Measurements from ENCODE around the gene ARHGEF19. TPM values are rescaled to one million over a fixed set of nuclear protein-coding genes. Genes with fewer than 3 reads are reported as not detected.
A peak's percentile ranks its signal among the peaks of the same experiment; 100 is the strongest.

The ARHGEF19 gene
- total RNA-seq, 1 experiment from 2014 or later, result 21.1 TPM

- Histone ChIP-seq H4K8ac (replicated peaks; ENCODE audit: insufficient read length, low read depth, low read length) (no peak overlapping the region), H3K56ac (ENCODE audit: insufficient read length, low read depth, low read length) (no peak overlapping the region), H3K79me2 (ENCODE audit: insufficient read depth, low read length) (peaks cover 37% of the 10 kb centered on the region; the same call in 1 of the 2 replicates), H2BK20ac (ENCODE audit: low read depth, low read length, poor library complexity, severe bottlenecking) (no peak overlapping the region), H3K23ac (ENCODE audit: insufficient read length, low read depth, low read length) (no peak overlapping the region), H3K27me3 (ENCODE audit: insufficient read depth, low read length) (no peaks in the 10 kb centered on the region), H3T11ph (ENCODE audit: low read length) (no peak overlapping the region), H3K14ac (ENCODE audit: insufficient read depth, low read length) (no peak overlapping the region), H3K18ac (ENCODE audit: insufficient read length, low read depth, low read length) (peak overlapping the region; percentile 22), H2BK5ac (ENCODE audit: insufficient read length, low read length) (no peak overlapping the region), H3K4me1 (ENCODE audit: insufficient read depth, low read length) (peaks cover 14% of the 10 kb centered on the region; the same call in 1 of the 2 replicates), H4K20me1 (ENCODE audit: control insufficient read depth, insufficient read depth, insufficient read length) (no peaks in the 10 kb centered on the region), H3K23me2 (ENCODE audit: insufficient read length, low read depth, low read length, poor library complexity, severe bottlenecking) (peaks cover 7% of the 10 kb centered on the region), H2BK15ac (ENCODE audit: low read depth, low read length) (no peak overlapping the region), H3K4ac (ENCODE audit: low read depth, low read length) (no peak overlapping the region), H3K9ac (ENCODE audit: extremely low read depth, insufficient read length, low read length) (no peak overlapping the region), H4K5ac (ENCODE audit: insufficient read length, low read depth, low read length) (no peak overlapping the region), H3K79me1 (ENCODE audit: insufficient read depth, low read depth, low read length, poor library complexity, severe bottlenecking) (no peaks in the 10 kb centered on the region), H3K4me2 (ENCODE audit: insufficient read depth, insufficient read length, low read length) (no peak overlapping the region), H2AFZ (ENCODE audit: low read length) (no peak overlapping the region), H3K9me3 (ENCODE audit: control insufficient read depth, low read depth, low read length) (no peaks in the 10 kb centered on the region), H2BK120ac (ENCODE audit: low read depth, low read length, poor library complexity, severe bottlenecking) (no peak overlapping the region), H4K91ac (ENCODE audit: insufficient read length, low read depth, low read length) (no peak overlapping the region), H2AK5ac (ENCODE audit: insufficient read length, low read length) (no peak overlapping the region), H3K27ac (ENCODE audit: insufficient read length, low read depth, low read length) (no peak overlapping the region), H2BK12ac (ENCODE audit: insufficient read length, low read depth, low read length) (no peak overlapping the region)
- WGBS (ENCODE audit: extremely low coverage, insufficient read length, low lambda C conversion rate), result no CpG with 5 or more reads among the region's 9 CpGs
- Mint-ChIP-seq H3K27ac (peak overlapping the region in 2 of 3 experiments; percentile 57 to 76; a peak in 2 of 7 replicates), H3K4me3 (no peak overlapping the region), H3K4me1 (peaks cover 50 to 51% of the 10 kb centered on the region in 2 experiments), H3K9me3 (no peaks in the 10 kb centered on the region), H3K36me3 (ENCODE audit: insufficient read depth in 1 of 3, low read depth in 3 of 3) (peaks cover 21 to 44% (median 22%) of the 10 kb centered on the region in 3 experiments; a peak in 6 of 7 replicates), H3K27me3 (ENCODE audit: low read depth) (peaks cover 4% of the 10 kb centered on the region)
- no peak for DNase-seq
- TF ChIP-seq CTCF (conservative IDR thresholded peaks at IDR 0.05), result peak; percentile 13; the same call in 1 of the 3 replicates
These were observed 61.1 kb downstream of the ARHGEF19 start for GRCh38 chr1:16151196-16151994.
